ENCODE results near the gene SNX5.
A peak's percentile ranks its signal among the peaks of the same experiment; 100 is the strongest.

SNX5 gene

DNA sequence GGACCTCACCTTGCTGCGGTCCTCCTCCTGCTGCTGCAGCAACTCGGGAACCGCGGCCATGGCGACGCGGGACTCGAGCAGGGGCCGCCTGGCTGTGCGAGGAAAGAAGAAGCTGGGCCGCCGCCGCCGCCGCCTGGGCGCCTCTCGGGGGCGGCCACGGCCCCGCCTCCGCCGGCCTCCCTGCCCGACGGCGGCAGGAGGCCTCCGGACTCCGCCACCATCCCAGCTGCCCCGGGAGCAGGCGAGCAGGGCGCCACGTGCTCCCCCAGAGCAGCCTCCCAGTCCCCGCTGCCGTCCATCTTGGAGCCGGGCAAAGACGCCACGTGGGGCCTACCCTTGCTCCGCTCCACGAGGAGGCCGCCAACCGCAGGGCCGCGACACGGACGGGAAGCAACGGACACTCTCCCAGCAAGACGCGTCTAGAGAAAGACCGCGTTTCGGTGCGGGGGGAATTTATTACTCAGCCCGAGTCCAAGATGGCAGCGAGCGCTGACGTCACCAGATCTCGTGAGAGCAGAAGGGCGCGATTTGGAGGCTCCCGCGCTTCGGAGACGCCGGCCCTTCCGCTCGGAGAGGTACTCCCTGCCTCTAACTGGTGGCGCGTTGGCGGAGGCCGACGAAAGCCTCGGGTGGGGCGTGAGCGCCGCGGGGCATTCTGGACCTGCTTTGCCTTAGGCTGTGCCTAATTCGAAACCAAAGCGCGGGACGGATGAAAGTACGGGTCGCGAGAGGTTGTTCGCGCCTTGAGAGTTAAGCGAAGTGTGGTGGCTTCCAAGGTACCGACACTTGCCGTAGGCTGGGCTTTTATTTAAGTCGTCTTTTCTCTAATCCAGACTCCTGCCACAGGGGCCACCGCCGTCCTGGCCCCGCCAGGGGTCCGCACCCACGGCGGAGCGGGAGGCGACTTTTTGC lies at the start of gene SNX5, which contains the start of gene MGME1:
Gene SNX5 (minus strand): TSS at position 429 of the 912 bp plus-strand sequence. CDS start 369 bp downstream, at position 60.
Gene MGME1 (plus strand): TSS at position 653 of the 912 bp plus-strand sequence. CDS start 842 bp downstream, outside the sequence.
- DNase-seq = peak; percentile 100

- DNase-seq = no peak
These were observed 49.5 kb upstream of the SNX5 start for GRCh38 chr20:18018100-18018499.

- DNase-seq = no peak
These were observed 48.2 kb upstream of the SNX5 start for GRCh38 chr20:18016772-18017171.

DNA sequence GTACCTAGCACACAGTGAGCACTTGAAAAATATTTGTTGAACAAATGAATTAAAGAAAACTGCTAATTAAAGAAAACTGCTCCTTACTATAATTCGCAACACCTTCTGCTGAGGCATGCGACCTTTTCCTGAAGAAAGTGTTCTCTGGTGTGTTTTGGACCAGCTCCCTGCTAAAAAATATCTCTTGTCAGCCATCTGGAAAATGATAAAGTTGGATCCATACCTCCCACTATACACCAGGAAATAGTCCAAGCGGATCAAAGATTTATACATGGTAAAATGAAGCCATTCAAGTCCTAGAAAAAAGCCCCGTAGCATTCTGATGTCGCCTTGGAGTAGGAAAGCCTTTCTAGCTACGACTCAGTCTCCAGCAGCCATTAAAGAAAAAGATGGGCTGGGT lies 45.8 kb upstream of the SNX5 start:
- DNase-seq = no peak

- no peak for DNase-seq
These were observed 44.3 kb upstream of the SNX5 start for GRCh38 chr20:18012901-18013300.

DNA sequence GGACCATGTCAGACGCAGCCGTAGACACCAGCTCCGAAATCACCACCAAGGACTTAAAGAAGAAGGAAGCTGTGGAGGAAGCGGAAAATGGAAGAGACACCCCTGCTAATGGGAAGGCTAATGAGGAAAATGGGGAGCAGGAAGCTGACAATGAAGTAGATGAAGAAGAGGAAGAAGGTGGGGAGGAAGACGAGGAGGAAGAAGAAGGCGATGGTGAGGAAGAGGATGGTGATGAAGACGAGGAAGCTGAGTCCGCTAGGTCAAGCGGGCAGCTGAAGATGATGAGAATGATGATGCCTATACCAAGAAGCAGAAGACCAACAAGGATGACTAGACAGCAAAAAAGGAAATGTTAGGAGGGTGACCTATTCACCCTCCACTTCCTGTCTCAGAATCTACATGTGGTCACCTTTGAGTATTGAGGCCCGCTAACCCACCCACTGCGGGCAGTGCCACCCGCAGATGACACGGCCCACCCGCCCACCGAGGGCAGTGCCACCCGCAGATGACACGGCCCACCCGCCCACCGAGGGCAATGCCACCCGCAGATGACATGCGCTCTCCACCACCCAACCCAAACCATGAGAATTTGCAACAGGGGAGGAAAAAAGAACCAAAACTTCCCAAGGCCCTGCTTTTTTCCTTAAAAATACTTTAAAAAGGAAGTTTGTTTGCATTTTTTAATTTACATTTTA lies 43.5 kb upstream of the SNX5 start:
- DNase-seq = no peak

GRCh38 chr20:18011482-18011881 lies 42.9 kb upstream of the SNX5 start:
- no peak for DNase-seq

DNA sequence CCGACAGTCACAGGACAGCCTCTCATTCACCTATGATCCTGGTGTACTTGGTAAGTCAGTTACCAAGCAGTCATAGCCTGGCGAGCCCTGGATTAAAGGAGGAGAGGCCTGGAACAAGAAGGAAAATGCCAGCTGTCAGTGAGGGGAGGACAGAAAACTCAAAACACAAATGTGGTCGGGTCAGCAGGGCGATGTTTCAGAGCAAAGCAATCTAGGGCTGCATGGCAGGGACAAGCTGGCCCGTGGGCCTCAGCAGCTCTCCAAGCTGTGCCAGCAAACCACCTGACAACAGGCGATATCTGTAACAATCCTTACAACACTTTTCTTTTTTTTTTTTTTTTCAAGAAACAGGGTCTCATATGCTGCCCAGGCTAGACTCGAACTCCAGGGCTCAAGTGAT lies 40.5 kb upstream of the SNX5 start:
- DNase-seq = no peak

GRCh38 chr20:18007534-18008292 lies 39.1 kb upstream of the SNX5 start:
- no peak for DNase-seq

GRCh38 chr20:18006684-18007083 lies 38.1 kb upstream of the SNX5 start:
- no peak for DNase-seq

GRCh38 chr20:18005990-18006364 lies 37.4 kb upstream of the SNX5 start:
- DNase-seq = no peak

GRCh38 chr20:18005170-18005989 lies 36.8 kb upstream of the SNX5 start:
- peak; percentile 34 for DNase-seq

GRCh38 chr20:18004384-18005031 lies 35.9 kb upstream of the SNX5 start:
- no peak for DNase-seq

DNA sequence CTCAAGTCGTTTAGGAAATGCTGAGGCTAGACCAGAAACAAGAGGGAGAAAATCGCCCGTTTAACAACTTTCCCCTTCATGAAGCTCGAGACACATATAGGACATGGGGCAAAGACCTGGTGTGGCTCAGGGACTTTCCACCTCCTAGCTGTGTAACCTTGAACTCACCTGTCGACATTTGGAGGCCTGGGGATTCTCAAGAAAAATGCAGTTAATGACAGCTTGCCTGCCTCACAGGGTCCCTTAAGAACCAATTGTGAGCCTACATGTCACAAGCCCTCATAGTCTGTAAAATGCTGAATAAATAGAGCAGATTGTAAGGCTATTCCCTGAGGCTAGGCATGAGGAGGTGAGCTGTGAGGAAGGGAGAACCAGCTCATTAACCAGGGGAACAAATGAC lies 35.3 kb upstream of the SNX5 start:
- no peak for DNase-seq

DNA sequence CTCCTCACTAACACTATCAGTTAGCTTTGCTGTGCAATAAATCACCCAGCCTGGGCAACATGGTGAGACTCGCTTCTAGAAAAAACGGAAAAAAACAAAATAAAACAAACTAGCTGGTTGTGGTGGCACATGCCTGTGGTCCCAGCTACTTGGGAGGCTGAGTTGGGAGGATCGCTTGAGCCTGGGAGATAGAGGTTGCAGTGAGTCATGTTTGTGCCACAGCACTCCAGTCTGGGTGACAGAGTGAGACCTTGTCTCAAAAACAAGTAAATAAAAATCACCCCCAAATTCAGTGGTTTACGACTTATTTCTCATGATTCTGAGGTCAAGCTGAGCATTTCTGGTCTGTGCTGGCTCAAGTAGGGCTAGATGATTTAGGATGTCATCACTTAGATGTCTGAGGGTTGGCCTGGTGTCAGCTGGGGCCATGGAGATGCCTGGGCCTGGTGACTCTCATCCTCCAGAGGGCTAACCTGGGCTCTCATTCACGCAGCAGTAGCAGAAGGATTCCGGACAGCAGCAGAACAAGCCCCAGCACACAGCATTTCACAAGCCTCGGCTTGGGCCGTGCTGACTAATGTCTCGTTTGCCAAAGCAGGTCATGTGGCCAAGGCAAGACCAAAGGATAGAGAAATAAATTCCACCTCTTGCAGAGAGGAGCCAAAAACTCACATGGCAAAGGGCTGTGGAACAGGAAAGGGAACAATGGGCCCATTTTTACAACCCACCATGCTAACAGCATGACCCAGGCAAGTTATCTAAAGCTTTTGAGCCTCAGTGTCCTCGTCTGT lies 32.7 kb upstream of the SNX5 start:
- no peak for DNase-seq

- no peak for DNase-seq
These were observed 31.0 kb upstream of the SNX5 start for GRCh38 chr20:17999566-17999965.

DNA sequence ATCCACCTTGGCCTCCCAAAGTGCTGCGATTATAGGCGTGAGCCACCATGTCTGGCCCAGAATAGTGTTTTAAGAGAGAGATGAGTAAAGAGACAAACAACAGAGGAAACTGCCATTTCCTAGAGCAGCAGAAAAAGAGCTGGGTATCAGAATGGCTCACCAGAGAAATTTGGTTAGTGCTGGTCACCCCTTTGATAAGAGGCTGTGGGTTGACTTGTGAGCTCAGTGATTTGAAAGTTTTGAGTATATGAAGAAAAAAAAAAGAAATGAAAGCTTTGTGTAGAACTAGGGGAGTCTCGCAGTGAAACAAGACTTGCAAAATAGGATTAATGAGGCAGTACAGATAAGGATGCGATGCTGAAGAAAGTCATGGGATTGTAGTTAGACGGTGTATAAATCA lies 29.9 kb upstream of the SNX5 start:
- DNase-seq = no peak

- peak; percentile 70 for DNase-seq
These were observed 27.6 kb upstream of the SNX5 start for GRCh38 chr20:17995967-17996819.

DNA sequence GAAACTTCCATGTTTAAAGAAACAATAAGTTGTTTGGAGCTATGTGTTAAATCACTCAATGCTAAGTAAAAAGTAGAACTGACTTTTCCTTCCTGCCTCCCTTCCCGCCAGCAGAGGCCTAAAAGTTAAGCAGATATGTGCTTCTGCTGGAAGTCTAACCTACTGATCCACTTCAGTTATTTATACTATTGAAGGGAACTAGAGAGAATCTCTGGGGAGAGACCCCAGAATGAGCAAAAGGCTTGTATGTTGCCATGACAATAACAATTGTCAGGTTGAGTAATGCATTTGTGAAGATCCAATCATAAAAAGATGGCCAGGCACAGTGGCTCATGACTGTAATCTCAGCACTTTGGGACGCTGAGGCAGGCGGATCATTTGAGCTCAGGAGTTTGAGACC lies 25.0 kb upstream of the SNX5 start:
- no peak for DNase-seq
